Activated naive CD8-positive, alpha-beta T cell treated with anti-CD3 and anti-CD28 coated beads, Interleukin-2, amount 10 ng/mL, durations not matched to agents 7 days and 5 days (primary cell): ENCODE measurements around the gene CACNG8. TPM values are rescaled to one million over a fixed set of nuclear protein-coding genes. Genes with fewer than 3 reads are reported as not detected.
"Not testable (repeated sequence)": the region's sequence is repeated elsewhere in the genome, so short reads cannot be mapped to it uniquely, and the experiment has no call there.

Experiments used
- ATAC-seq: fragments of 150-1000 bp; cut with Tn5 transposase; one replicate; pipeline ENCODE4 v1.10.0; 2021; ENCODE audit warnings: low read depth, moderate library complexity
- POLR2A ChIA-PET: fragments of 350-600 bp; sonication (Branson Sonifier 250); formaldehyde crosslinking; loops from one replicate; lab custom pipeline; 2021; ENCODE audit warnings: antibody characterized with exemption; lab: Charles Lee
- DNase-seq: peaks from one replicate; pipeline ENCODE4 v3.0.0; 2021
- H3K27ac Mint-ChIP-seq: one replicate; pipeline ENCODE4 v1.8.0; 2022; ENCODE audit warnings: mild to moderate bottlenecking, mixed read lengths
- H3K27me3 Mint-ChIP-seq: one replicate; pipeline ENCODE4 v1.8.0; 2022; ENCODE audit warnings: mild to moderate bottlenecking, moderate library complexity, mixed read lengths
- H3K36me3 Mint-ChIP-seq: one replicate; pipeline ENCODE4 v1.8.0; 2021; ENCODE audit warnings: mild to moderate bottlenecking, mixed read lengths
- H3K4me1 Mint-ChIP-seq: one replicate; pipeline ENCODE4 v1.8.0; 2021; ENCODE audit warnings: mixed read lengths
- H3K4me3 Mint-ChIP-seq: one replicate; pipeline ENCODE4 v1.8.0; 2022; ENCODE audit warnings: mild to moderate bottlenecking, moderate library complexity, mixed read lengths
- H3K9me3 Mint-ChIP-seq: one replicate; pipeline ENCODE4 v1.8.0; 2021; ENCODE audit warnings: mixed read lengths
- total RNA-seq, 2 experiments: library from RNA; stranded (reverse); gene quantifications; one replicate each; pipeline ENCODE4 v1.2.3, GENCODE V29; 2021

CACNG8 gene
- not detected for total RNA-seq

GRCh38 chr19:53962887-53963431, at the start of gene CACNG8:
TSS of gene CACNG8 (plus strand) at chr19:53962937.
- Mint-ChIP-seq H3K4me1 (peaks cover 2% of the 10 kb centered on the region), H3K36me3 (peaks cover 1% of the 10 kb centered on the region), H3K27ac (no peak within 1 kb of the TSS), H3K4me3 (no peak within 1 kb of the TSS), H3K9me3 (no peaks in the 10 kb centered on the region), H3K27me3 (peaks cover 58% of the 10 kb centered on the region)
- ATAC-seq: no peak
- POLR2A ChIA-PET: no interaction called here
- DNase-seq: no peak

GRCh38 chr19:53915000-53915399, 47.7 kb upstream of the CACNG8 start:
- DNase-seq (no peak), ATAC-seq (no peak)
- H3K27ac Mint-ChIP-seq: no peak overlapping the region
- POLR2A ChIA-PET: no interaction called here
- H3K4me1 Mint-ChIP-seq: no peaks in the 10 kb centered on the region
- H3K36me3 Mint-ChIP-seq: no peaks in the 10 kb centered on the region
- peaks cover 20% of the 10 kb centered on the region for H3K27me3 Mint-ChIP-seq
- no peaks in the 10 kb centered on the region for H3K9me3 Mint-ChIP-seq
- no peak overlapping the region for H3K4me3 Mint-ChIP-seq

GRCh38 chr19:53916004-53916403, 46.7 kb upstream of the CACNG8 start:
- no peaks in the 10 kb centered on the region for H3K4me1 Mint-ChIP-seq
- no peak overlapping the region for H3K4me3 Mint-ChIP-seq
- no peak for ATAC-seq
- no peaks in the 10 kb centered on the region for H3K9me3 Mint-ChIP-seq
- H3K27me3 Mint-ChIP-seq: peaks cover 11% of the 10 kb centered on the region
- no peak overlapping the region for H3K27ac Mint-ChIP-seq
- H3K36me3 Mint-ChIP-seq: no peaks in the 10 kb centered on the region
- no peak for DNase-seq
- POLR2A ChIA-PET: no interaction called here

- no peak for ATAC-seq
Observed at GRCh38 chr19:53917356-53917755, 45.4 kb upstream of the CACNG8 start.

GRCh38 chr19:53927739-53928138, 35.0 kb upstream of the CACNG8 start:
- Mint-ChIP-seq H3K4me3 (no peak overlapping the region), H3K36me3 (no peaks in the 10 kb centered on the region), H3K27me3 (no peaks in the 10 kb centered on the region), H3K27ac (no peak overlapping the region), H3K9me3 (peaks cover 3% of the 10 kb centered on the region), H3K4me1 (no peaks in the 10 kb centered on the region)
- DNase-seq (no peak), ATAC-seq (no peak)
- POLR2A ChIA-PET: no interaction called here

More at GRCh38 chr19:53917356-53917755, 45.4 kb upstream of the CACNG8 start:
- H3K27me3 Mint-ChIP-seq: peaks cover 3% of the 10 kb centered on the region
- H3K27ac Mint-ChIP-seq: no peak overlapping the region
- no peaks in the 10 kb centered on the region for H3K9me3 Mint-ChIP-seq
- no peaks in the 10 kb centered on the region for H3K4me1 Mint-ChIP-seq
- H3K36me3 Mint-ChIP-seq: no peaks in the 10 kb centered on the region
- DNase-seq: no peak
- no peak overlapping the region for H3K4me3 Mint-ChIP-seq
- POLR2A ChIA-PET: no interaction called here

GRCh38 chr19:53936029-53936428, 26.7 kb upstream of the CACNG8 start:
- H3K27ac Mint-ChIP-seq: no peak overlapping the region
- H3K27me3 Mint-ChIP-seq: peaks cover under 1% of the 10 kb centered on the region
- no peak overlapping the region for H3K4me3 Mint-ChIP-seq
- H3K9me3 Mint-ChIP-seq: no peaks in the 10 kb centered on the region
- ATAC-seq (no peak), DNase-seq (no peak)
- no peaks in the 10 kb centered on the region for H3K36me3 Mint-ChIP-seq
- H3K4me1 Mint-ChIP-seq: no peaks in the 10 kb centered on the region
- POLR2A ChIA-PET: no interaction called here

GRCh38 chr19:53942001-53942786, 20.5 kb upstream of the CACNG8 start:
- no peak for ATAC-seq
- no peak overlapping the region for H3K4me3 Mint-ChIP-seq
- H3K4me1 Mint-ChIP-seq: no peaks in the 10 kb centered on the region
- no peaks in the 10 kb centered on the region for H3K9me3 Mint-ChIP-seq
- no peak overlapping the region for H3K27ac Mint-ChIP-seq
- POLR2A ChIA-PET: no interaction called here
- DNase-seq: peak; percentile 30
- peaks cover 30% of the 10 kb centered on the region for H3K27me3 Mint-ChIP-seq
- no peaks in the 10 kb centered on the region for H3K36me3 Mint-ChIP-seq

- no peak for ATAC-seq
- no peak for DNase-seq
- H3K36me3 Mint-ChIP-seq: no peaks in the 10 kb centered on the region
- H3K27me3 Mint-ChIP-seq: peaks cover 33% of the 10 kb centered on the region
- no peak overlapping the region for H3K27ac Mint-ChIP-seq
- H3K4me1 Mint-ChIP-seq: no peaks in the 10 kb centered on the region
- H3K4me3 Mint-ChIP-seq: no peak overlapping the region
- H3K9me3 Mint-ChIP-seq: no peaks in the 10 kb centered on the region
- POLR2A ChIA-PET: no interaction called here
Observed at GRCh38 chr19:53944416-53944815, 18.3 kb upstream of the CACNG8 start.

GRCh38 chr19:53944933-53945332, 17.8 kb upstream of the CACNG8 start:
- Mint-ChIP-seq H3K27ac (no peak overlapping the region), H3K4me1 (no peaks in the 10 kb centered on the region), H3K27me3 (peaks cover 33% of the 10 kb centered on the region), H3K4me3 (no peak overlapping the region), H3K36me3 (no peaks in the 10 kb centered on the region), H3K9me3 (no peaks in the 10 kb centered on the region)
- ATAC-seq: no peak
- POLR2A ChIA-PET: no interaction called here
- no peak for DNase-seq

- no peak overlapping the region for H3K4me3 Mint-ChIP-seq
- peaks cover 33% of the 10 kb centered on the region for H3K27me3 Mint-ChIP-seq
- no peaks in the 10 kb centered on the region for H3K36me3 Mint-ChIP-seq
- no peaks in the 10 kb centered on the region for H3K4me1 Mint-ChIP-seq
- H3K9me3 Mint-ChIP-seq: no peaks in the 10 kb centered on the region
- DNase-seq: no peak
- POLR2A ChIA-PET: no interaction called here
- no peak overlapping the region for H3K27ac Mint-ChIP-seq
- no peak for ATAC-seq
Observed at GRCh38 chr19:53945441-53945840, 17.3 kb upstream of the CACNG8 start.

GRCh38 chr19:53945998-53946397, 16.7 kb upstream of the CACNG8 start:
- H3K9me3 Mint-ChIP-seq: no peaks in the 10 kb centered on the region
- no peak overlapping the region for H3K4me3 Mint-ChIP-seq
- DNase-seq: no peak
- H3K4me1 Mint-ChIP-seq: no peaks in the 10 kb centered on the region
- no peaks in the 10 kb centered on the region for H3K36me3 Mint-ChIP-seq
- ATAC-seq: no peak
- peaks cover 32% of the 10 kb centered on the region for H3K27me3 Mint-ChIP-seq
- POLR2A ChIA-PET: no interaction called here
- H3K27ac Mint-ChIP-seq: no peak overlapping the region

- Mint-ChIP-seq H3K36me3 (no peaks in the 10 kb centered on the region), H3K4me1 (no peaks in the 10 kb centered on the region), H3K27ac (no peak overlapping the region), H3K27me3 (peaks cover 17% of the 10 kb centered on the region), H3K9me3 (no peaks in the 10 kb centered on the region), H3K4me3 (no peak overlapping the region)
- DNase-seq: no peak
- no peak for ATAC-seq
- POLR2A ChIA-PET: no interaction called here
Observed at GRCh38 chr19:53947624-53948023, 15.1 kb upstream of the CACNG8 start.

- POLR2A ChIA-PET, H3K4me1 Mint-ChIP-seq, H3K4me3 Mint-ChIP-seq, DNase-seq, H3K36me3 Mint-ChIP-seq, H3K27ac Mint-ChIP-seq, H3K9me3 Mint-ChIP-seq, ATAC-seq: not testable (repeated sequence)
- H3K27me3 Mint-ChIP-seq: peaks cover 10% of the 10 kb centered on the region
Observed at GRCh38 chr19:53948611-53949010, 14.1 kb upstream of the CACNG8 start.

GRCh38 chr19:53951436-53951835, 11.3 kb upstream of the CACNG8 start:
- no peak overlapping the region for H3K27ac Mint-ChIP-seq
- DNase-seq: no peak
- no peak for ATAC-seq
- H3K36me3 Mint-ChIP-seq: no peaks in the 10 kb centered on the region
- H3K4me1 Mint-ChIP-seq: no peaks in the 10 kb centered on the region
- no peaks in the 10 kb centered on the region for H3K9me3 Mint-ChIP-seq
- H3K27me3 Mint-ChIP-seq: peaks cover 6% of the 10 kb centered on the region
- POLR2A ChIA-PET: no interaction called here
- H3K4me3 Mint-ChIP-seq: no peak overlapping the region
